Activated B cell treated with CpG ODN at 0.5 μM for 24 hours (primary cell): ENCODE measurements around the gene RSPO3. TPM values are rescaled to one million over a fixed set of nuclear protein-coding genes. Genes with fewer than 3 reads are reported as not detected.

Experiments used
- ATAC-seq: fragments of 200-7000 bp; cut with Tn5 transposase; one replicate; pipeline ENCODE4 v1.10.0; 2021; ENCODE audit warnings: low read depth, mild to moderate bottlenecking, moderate library complexity
- CTCF ChIA-PET: fragments of 350-600 bp; sonication (Branson Sonifier 250); formaldehyde crosslinking; loops from one replicate; lab custom pipeline; 2021; ENCODE audit warnings: antibody characterized with exemption; lab: Charles Lee
- POLR2A ChIA-PET: fragments of 350-600 bp; sonication (Branson Sonifier 250); formaldehyde crosslinking; loops from one replicate; lab custom pipeline; 2021; ENCODE audit warnings: antibody characterized with exemption; lab: Charles Lee
- DNase-seq: peaks from one replicate; pipeline ENCODE4 v3.0.0; 2022
- H3K27ac Mint-ChIP-seq: one replicate; pipeline ENCODE4 v1.8.0; 2020; ENCODE audit warnings: mixed read lengths
- H3K27me3 Mint-ChIP-seq: one replicate; pipeline ENCODE4 v1.8.0; 2021; ENCODE audit warnings: mixed read lengths
- H3K36me3 Mint-ChIP-seq: one replicate; pipeline ENCODE4 v1.8.0; 2021; ENCODE audit warnings: low read depth, mixed read lengths
- H3K4me1 Mint-ChIP-seq: one replicate; pipeline ENCODE4 v1.8.0; 2021; ENCODE audit warnings: mixed read lengths
- H3K4me3 Mint-ChIP-seq: one replicate; pipeline ENCODE4 v1.8.0; 2020; ENCODE audit warnings: mild to moderate bottlenecking, mixed read lengths
- H3K9me3 Mint-ChIP-seq: one replicate; pipeline ENCODE4 v1.8.0; 2020; ENCODE audit warnings: mixed read lengths
- intact Hi-C: fragments of 100-400 bp; cut with micrococcal nuclease; formaldehyde crosslinking; loops from one replicate; pipeline ENCODE4 v1.15.1; 2024
- total RNA-seq: library from RNA; stranded (reverse); gene quantifications from 2 replicates; pipeline ENCODE4 v1.2.3, GENCODE V29; 2022
- TF ChIP-seq, protein P1 (sequence below): fragments of 200-600 bp; IDR thresholded peaks from one replicate; pipeline ENCODE4 v1.8.0; 2022; ENCODE audit warnings: antibody characterized with exemption, mild to moderate bottlenecking

RSPO3 gene
- total RNA-seq, 1 donor from 2014 or later: not detected

DNA sequence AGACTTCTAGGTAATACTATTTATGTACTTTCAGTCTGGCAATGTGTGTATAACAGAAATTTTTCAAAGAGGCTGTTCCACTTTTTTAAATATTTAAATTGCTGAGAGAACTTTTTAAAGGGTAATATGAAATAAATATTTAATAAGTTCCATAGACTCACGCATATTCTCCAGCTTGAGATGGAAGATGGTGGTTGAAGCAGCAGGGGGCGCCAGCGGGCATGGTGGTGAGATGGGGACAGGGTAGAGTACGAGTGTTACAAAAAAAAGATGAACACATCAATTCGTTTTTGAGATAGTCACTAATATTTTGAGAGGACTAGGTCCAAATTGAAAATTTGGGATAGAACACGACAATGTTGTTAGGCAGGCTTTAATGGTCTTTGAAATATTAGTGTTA, 68.4 kb downstream of the RSPO3 start:
- intact Hi-C loops: loop anchor here (2.0 kb wide), 2 partner anchors 234 to 352 kb away; no protein-coding TSS in a partner anchor
- Mint-ChIP-seq H3K27me3 (peaks cover 7% of the 10 kb centered on the region), H3K27ac (no peak overlapping the region), H3K4me3 (no peak overlapping the region), H3K4me1 (no peaks in the 10 kb centered on the region), H3K36me3 (no peaks in the 10 kb centered on the region), H3K9me3 (no peaks in the 10 kb centered on the region)
- CTCF ChIA-PET: interaction anchor here (1.2 to 1.3 kb wide), 3 partner anchors 79 to 355 kb away, joined by 3 to 8 read pairs (median 3); partner anchors contain the start of gene RNF146
- POLR2A ChIA-PET: no interaction called here
- TF ChIP-seq, protein P1, sequence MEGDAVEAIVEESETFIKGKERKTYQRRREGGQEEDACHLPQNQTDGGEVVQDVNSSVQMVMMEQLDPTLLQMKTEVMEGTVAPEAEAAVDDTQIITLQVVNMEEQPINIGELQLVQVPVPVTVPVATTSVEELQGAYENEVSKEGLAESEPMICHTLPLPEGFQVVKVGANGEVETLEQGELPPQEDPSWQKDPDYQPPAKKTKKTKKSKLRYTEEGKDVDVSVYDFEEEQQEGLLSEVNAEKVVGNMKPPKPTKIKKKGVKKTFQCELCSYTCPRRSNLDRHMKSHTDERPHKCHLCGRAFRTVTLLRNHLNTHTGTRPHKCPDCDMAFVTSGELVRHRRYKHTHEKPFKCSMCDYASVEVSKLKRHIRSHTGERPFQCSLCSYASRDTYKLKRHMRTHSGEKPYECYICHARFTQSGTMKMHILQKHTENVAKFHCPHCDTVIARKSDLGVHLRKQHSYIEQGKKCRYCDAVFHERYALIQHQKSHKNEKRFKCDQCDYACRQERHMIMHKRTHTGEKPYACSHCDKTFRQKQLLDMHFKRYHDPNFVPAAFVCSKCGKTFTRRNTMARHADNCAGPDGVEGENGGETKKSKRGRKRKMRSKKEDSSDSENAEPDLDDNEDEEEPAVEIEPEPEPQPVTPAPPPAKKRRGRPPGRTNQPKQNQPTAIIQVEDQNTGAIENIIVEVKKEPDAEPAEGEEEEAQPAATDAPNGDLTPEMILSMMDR: no peak
- no peak for ATAC-seq
- peak; percentile 17 for DNase-seq

DNA sequence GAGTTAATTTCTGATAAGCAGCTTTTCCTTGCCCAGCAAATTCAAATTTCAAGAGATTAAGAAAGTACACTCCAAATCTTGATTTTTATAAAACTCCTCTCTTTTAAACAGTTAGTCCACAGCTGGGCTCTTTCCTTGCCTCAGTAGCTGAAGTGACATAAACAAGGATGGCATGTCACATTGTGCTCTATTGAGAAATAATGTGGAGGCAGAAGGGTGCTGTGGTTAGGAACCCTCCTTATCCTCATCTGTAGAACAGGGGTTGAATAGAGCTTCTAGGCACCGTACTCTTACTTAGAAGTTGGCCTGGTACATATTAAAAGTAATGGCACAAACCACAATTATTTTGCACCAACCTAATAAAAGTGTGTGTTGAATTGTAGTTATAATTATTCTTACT, 70.3 kb downstream of the RSPO3 start:
- CTCF ChIA-PET: interaction anchor here (1.0 kb wide), 1 partner anchor 351 kb away, joined by 4 read pairs; no protein-coding TSS in a partner anchor
- Mint-ChIP-seq H3K9me3 (no peaks in the 10 kb centered on the region), H3K36me3 (no peaks in the 10 kb centered on the region), H3K27me3 (peaks cover 1% of the 10 kb centered on the region), H3K4me1 (no peaks in the 10 kb centered on the region), H3K27ac (no peak overlapping the region), H3K4me3 (no peak overlapping the region)
- intact Hi-C loops: no loop called here
- POLR2A ChIA-PET: no interaction called here
- no peak for ATAC-seq
- TF ChIP-seq, protein P1: no peak
- DNase-seq: no peak

- TF ChIP-seq, protein P1: no peak
- H3K27ac Mint-ChIP-seq: no peak overlapping the region
- POLR2A ChIA-PET: no interaction called here
- CTCF ChIA-PET: interaction anchor here (0.7 to 1.1 kb wide), 2 partner anchors 386 to 1195 kb away, joined by 4 to 5 read pairs; no protein-coding TSS in a partner anchor
- H3K4me1 Mint-ChIP-seq: no peaks in the 10 kb centered on the region
- no peaks in the 10 kb centered on the region for H3K27me3 Mint-ChIP-seq
- no peak for DNase-seq
- H3K36me3 Mint-ChIP-seq: no peaks in the 10 kb centered on the region
- H3K4me3 Mint-ChIP-seq: no peak overlapping the region
- intact Hi-C loops: loop anchor here (1.0 kb wide), 1 partner anchor 1194 kb away; no protein-coding TSS in a partner anchor
- no peak for ATAC-seq
- H3K9me3 Mint-ChIP-seq: no peaks in the 10 kb centered on the region
Measured at GRCh38 chr6:127190552-127190951, 72.1 kb downstream of the RSPO3 start.

DNA sequence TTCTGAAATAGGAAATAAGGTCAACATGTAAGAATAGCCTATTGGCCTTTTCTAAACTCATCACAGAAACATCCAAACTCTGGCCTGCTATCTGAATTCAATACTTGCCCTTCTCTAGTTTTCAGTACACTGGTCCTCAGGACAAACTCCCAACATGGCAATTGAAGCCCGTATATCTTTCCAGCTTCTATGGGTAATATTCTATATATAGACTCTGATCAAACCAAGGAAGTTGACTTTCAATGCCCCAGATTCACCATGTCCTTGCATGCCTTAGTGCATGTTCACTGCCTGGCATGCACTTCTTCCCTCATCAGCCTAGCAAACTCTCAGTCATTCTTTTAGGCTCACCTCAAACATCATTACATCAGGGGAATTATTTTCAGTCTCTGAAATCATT, 73.2 kb downstream of the RSPO3 start:
- no peak for DNase-seq
- TF ChIP-seq, protein P1: no peak
- POLR2A ChIA-PET: no interaction called here
- no peak overlapping the region for H3K4me3 Mint-ChIP-seq
- no peaks in the 10 kb centered on the region for H3K27me3 Mint-ChIP-seq
- H3K27ac Mint-ChIP-seq: no peak overlapping the region
- CTCF ChIA-PET: no interaction called here
- intact Hi-C loops: no loop called here
- no peak for ATAC-seq
- H3K4me1 Mint-ChIP-seq: no peaks in the 10 kb centered on the region
- H3K36me3 Mint-ChIP-seq: no peaks in the 10 kb centered on the region
- H3K9me3 Mint-ChIP-seq: no peaks in the 10 kb centered on the region

GRCh38 chr6:127192911-127193541, 74.6 kb downstream of the RSPO3 start:
- intact Hi-C loops: no loop called here
- ChIA-PET POLR2A (no interaction called here), CTCF (no interaction called here)
- Mint-ChIP-seq H3K9me3 (no peaks in the 10 kb centered on the region), H3K27me3 (no peaks in the 10 kb centered on the region), H3K36me3 (no peaks in the 10 kb centered on the region), H3K4me3 (no peak overlapping the region), H3K27ac (no peak overlapping the region), H3K4me1 (no peaks in the 10 kb centered on the region)
- no peak for DNase-seq
- ATAC-seq: no peak
- TF ChIP-seq, protein P1: no peak
